Endothelial cell of umbilical vein (primary cell): Measurements from ENCODE around the gene CYP4V2. TPM values are rescaled to one million over a fixed set of nuclear protein-coding genes. Genes with fewer than 3 reads are reported as not detected.

Experiments
- Bru-seq: library from RNA; stranded (reverse); fragments of 400-500 nt; gene quantifications from one replicate; lab custom pipeline; 2021; lab: Mats Ljungman, UMichigan
- BruChase-seq, 2 experiments: library from RNA; stranded (reverse); fragments of 400-500 nt; gene quantifications; one replicate each; lab custom pipeline; 2021; lab: Mats Ljungman, UMichigan
- BruUV-seq: library from RNA; stranded (reverse); fragments of 400-500 nt; replicated peaks from 2 replicates; lab custom pipeline; 2021; lab: Mats Ljungman, UMichigan
- CTCF ChIA-PET: fragments of 300-600, 350-600 bp; sonication (Branson Sonifier 250); formaldehyde crosslinking; loops from one replicate; lab custom pipeline; 2021; ENCODE audit warnings: antibody characterized with exemption, inconsistent platforms; lab: Charles Lee
- POLR2A ChIA-PET: fragments of 300-600, 350-600 bp; sonication (Branson Sonifier 250); formaldehyde crosslinking; loops from one replicate; lab custom pipeline; 2021; ENCODE audit warnings: antibody characterized with exemption, inconsistent platforms; lab: Charles Lee
- DNase-seq: peaks from one replicate; pipeline ENCODE4 v3.0.0-alpha.2; 2011; ENCODE audit warnings: low read depth, low spot score
- FAIRE-seq: peaks from 2 replicates; lab custom pipeline; 2011; peaks lifted over from hg19 to GRCh38; lab: Jason Lieb, UNC
- H2AFZ ChIP-seq: 2 replicates; pipeline ENCODE4 v1.6.0; 2012; ENCODE audit warnings: low read depth, low read length, control low read depth, inconsistent platforms
- H3K27ac ChIP-seq: 2 replicates; pipeline ENCODE4 v1.5.1; 2011; ENCODE audit warnings: low read depth, mild to moderate bottlenecking, control low read depth, low read length, moderate library complexity; ENCODE audit not compliant: insufficient read depth
- H3K27me3 ChIP-seq, 2 experiments: 2 replicates each; pipeline versions ENCODE4 v1.6.0 to v1.6.1; 2011; ENCODE audit warnings: low read length in 2 of 2, mixed read lengths in 1 of 2; ENCODE audit not compliant: control insufficient read depth in 2 of 2, insufficient read depth in 2 of 2
- H3K36me3 ChIP-seq, 2 experiments: 2 replicates in 1 of 2; 3 replicates in 1 of 2; pipeline ENCODE4 v1.5.1; 2011; ENCODE audit warnings: low read length in 2 of 2, mild to moderate bottlenecking in 1 of 2, moderate library complexity in 1 of 2; ENCODE audit not compliant: control insufficient read depth in 2 of 2, insufficient read depth in 2 of 2; ENCODE audit errors: extremely low read depth in 1 of 2
- H3K4me1 ChIP-seq: 3 replicates; pipeline ENCODE4 v1.5.1; 2011; ENCODE audit warnings: mild to moderate bottlenecking, low read length; ENCODE audit not compliant: control insufficient read depth, insufficient read depth; ENCODE audit errors: extremely low read depth
- H3K4me2 ChIP-seq: 2 replicates; pipeline ENCODE4 v1.6.1; 2011; ENCODE audit warnings: low read length, control low read depth, mixed read lengths; ENCODE audit not compliant: insufficient read depth
- H3K4me3 ChIP-seq, 3 experiments: fragments of 200-600 bp in 1 of 3; sonication (generic), shearing (Covaris generic) in 1 of 3; replicated peaks in 1 of 3; 2 replicates each; pipeline ENCODE4 v1.5.1; 2011 to 2016; ENCODE audit warnings: control low read depth in 3 of 3, low read length in 3 of 3, mild to moderate bottlenecking in 2 of 3, inconsistent platforms in 1 of 3, low read depth in 1 of 3, moderate library complexity in 1 of 3; ENCODE audit not compliant: insufficient read depth in 1 of 3
- H3K79me2 ChIP-seq: 2 replicates; pipeline ENCODE4 v1.6.0; 2012; ENCODE audit warnings: low read length, inconsistent platforms; ENCODE audit not compliant: control insufficient read depth, insufficient read depth
- H3K9ac ChIP-seq: replicated peaks from 2 replicates; pipeline ENCODE3; 2011; ENCODE audit warnings: low read length, control low read depth; ENCODE audit not compliant: insufficient read depth; ENCODE audit errors: extremely low read depth
- H3K9me1 ChIP-seq: replicated peaks from 3 replicates; pipeline ENCODE4 v1.6.0; 2011; ENCODE audit warnings: mild to moderate bottlenecking, low read length; ENCODE audit not compliant: control insufficient read depth, insufficient read depth; ENCODE audit errors: extremely low read depth
- H3K9me3 ChIP-seq: replicated peaks from 2 replicates; pipeline ENCODE4 v1.5.1; 2012; ENCODE audit warnings: low read length, inconsistent platforms; ENCODE audit not compliant: control insufficient read depth, insufficient read depth
- H4K20me1 ChIP-seq: replicated peaks from 2 replicates; pipeline ENCODE3; 2011; ENCODE audit warnings: mild to moderate bottlenecking, low read length; ENCODE audit not compliant: control insufficient read depth, insufficient read depth; ENCODE audit errors: extremely low read depth
- CTCF ChIP-seq, 2 donors: IDR thresholded peaks; 1 replicate in 1 of 2; 2 replicates in 1 of 2; pipeline ENCODE4 v1.5.1; 2011; ENCODE audit warnings: low read length in 2 of 2, mild to moderate bottlenecking in 2 of 2, moderate library complexity in 2 of 2, control low read depth in 1 of 2, inconsistent platforms in 1 of 2, low read depth in 1 of 2; ENCODE audit not compliant: insufficient read depth in 1 of 2; ENCODE audit errors: extremely low read depth in 1 of 2
- EZH2 ChIP-seq: IDR thresholded peaks from 2 replicates; pipeline ENCODE4 v1.6.1; 2012; ENCODE audit warnings: borderline replicate concordance, low read depth, mild to moderate bottlenecking, moderate library complexity, low read length, inconsistent platforms; ENCODE audit not compliant: severe bottlenecking
- FOS ChIP-seq: IDR thresholded peaks from 2 replicates; pipeline ENCODE4 v1.6.1; 2011; ENCODE audit warnings: mild to moderate bottlenecking, low read length, moderate library complexity, borderline replicate concordance; ENCODE audit not compliant: insufficient read depth
- GATA2 ChIP-seq: IDR thresholded peaks from 2 replicates; pipeline ENCODE4 v1.7.0; 2011; ENCODE audit warnings: low read depth, mild to moderate bottlenecking, moderate library complexity, mixed read lengths, low read length; ENCODE audit not compliant: insufficient read length, insufficient read depth
- JUN ChIP-seq: IDR thresholded peaks from 2 replicates; pipeline ENCODE4 v1.6.1; 2011; ENCODE audit warnings: borderline replicate concordance, low read depth; ENCODE audit not compliant: insufficient read length, insufficient read depth
- MYC ChIP-seq: IDR thresholded peaks from one replicate; pipeline ENCODE4 v1.6.1; 2011; ENCODE audit warnings: mild to moderate bottlenecking, low read depth, low read length
- POLR2A ChIP-seq: IDR thresholded peaks from 2 replicates; pipeline ENCODE4 v1.6.1; 2012; ENCODE audit warnings: low read depth, mild to moderate bottlenecking, control low read depth, low read length
- POLR2AphosphoS5 ChIP-seq: IDR thresholded peaks from 2 replicates; pipeline ENCODE4 v1.6.1; 2012; ENCODE audit warnings: low read depth, mild to moderate bottlenecking, control low read depth, low read length, moderate library complexity; ENCODE audit not compliant: insufficient read depth
- dilution Hi-C: fragments of 300-500 bp; cut with MboI; formaldehyde crosslinking; loops from one replicate; pipeline ENCODE4 v1.15.0; 2019; ENCODE audit warnings: low sequenced_read_pairs; ENCODE audit not compliant: extremely low pct_ligation_motif_present
- intact Hi-C: fragments of 100-400 bp; cut with micrococcal nuclease; formaldehyde crosslinking; loops from one replicate; pipeline ENCODE4 v1.10.0; 2022
- long read RNA-seq: library from polyadenylated mRNA; stranded (forward); transcript quantifications from one replicate; pipeline ENCODE4 v2.0.0, GENCODE V29; 2021
- polyA minus RNA-seq, 3 experiments: library from RNA; depleted of rRNA, polyadenylated mRNA; stranded (reverse); fragments of >200 nt; gene quantifications; 1 replicate in 1 of 3; 2 replicates in 2 of 3; pipeline ENCODE4 v1.2.3, GENCODE V29; 2011
- polyA plus RNA-seq, 4 experiments: library from polyadenylated mRNA; depleted of rRNA in 3 of 4; stranded (reverse) in 3 of 4; unstranded in 1 of 4; fragments of >200 nt; gene quantifications; 2 replicates each; pipeline versions ENCODE4 v1.2.1 to v1.2.3, GENCODE V29; 2011 to 2012; ENCODE audit warnings: missing spikeins in 1 of 4
- total RNA-seq: library from RNA; stranded (reverse); gene quantifications from 2 replicates; pipeline ENCODE4 v1.2.3, GENCODE V29; 2021
- TF ChIP-seq, protein P1 (sequence below): IDR thresholded peaks from 2 replicates; pipeline ENCODE4 v1.6.1; 2011; ENCODE audit not compliant: insufficient read depth, insufficient read length

Gene CYP4V2
- 1.7 and 3.1 TPM in 2 replicates for total RNA-seq
- polyA plus RNA-seq, result 0.25 and 0.28 TPM in 2 replicates
- polyA plus RNA-seq (2011; cell fraction: cytosol; rRNA removed), result 0.37 and 0.52 TPM in 2 replicates
- polyA plus RNA-seq (2011; cell fraction: nucleus; rRNA removed), result 0.20 and 0.50 TPM in 2 replicates
- 0.23 TPM in 1 of 2 replicates, not detected in the other for polyA plus RNA-seq (2012)
- 0.51 and 0.66 TPM in 2 replicates for polyA minus RNA-seq
- 1.4 TPM for polyA minus RNA-seq (2011; cell fraction: cytosol; rRNA and poly(A)+ RNA removed)
- 0.19 and 0.34 TPM in 2 replicates for polyA minus RNA-seq (2011; cell fraction: nucleus; rRNA and poly(A)+ RNA removed)
- Bru-seq, nascent RNA, result percentile 42 among the genes with signal in this experiment
- BruChase-seq, experiment 1, labeled RNA remaining after a 6-hour chase, result percentile 55 among the genes with signal in this experiment
- BruChase-seq, experiment 2, labeled RNA remaining after a 2-hour chase, result percentile 44 among the genes with signal in this experiment
- long read RNA-seq, partial matches to known transcripts, result 1 of 6 reads
- long read RNA-seq, other reads (novel, unspliced or antisense), result 4 of 6 reads

DNA sequence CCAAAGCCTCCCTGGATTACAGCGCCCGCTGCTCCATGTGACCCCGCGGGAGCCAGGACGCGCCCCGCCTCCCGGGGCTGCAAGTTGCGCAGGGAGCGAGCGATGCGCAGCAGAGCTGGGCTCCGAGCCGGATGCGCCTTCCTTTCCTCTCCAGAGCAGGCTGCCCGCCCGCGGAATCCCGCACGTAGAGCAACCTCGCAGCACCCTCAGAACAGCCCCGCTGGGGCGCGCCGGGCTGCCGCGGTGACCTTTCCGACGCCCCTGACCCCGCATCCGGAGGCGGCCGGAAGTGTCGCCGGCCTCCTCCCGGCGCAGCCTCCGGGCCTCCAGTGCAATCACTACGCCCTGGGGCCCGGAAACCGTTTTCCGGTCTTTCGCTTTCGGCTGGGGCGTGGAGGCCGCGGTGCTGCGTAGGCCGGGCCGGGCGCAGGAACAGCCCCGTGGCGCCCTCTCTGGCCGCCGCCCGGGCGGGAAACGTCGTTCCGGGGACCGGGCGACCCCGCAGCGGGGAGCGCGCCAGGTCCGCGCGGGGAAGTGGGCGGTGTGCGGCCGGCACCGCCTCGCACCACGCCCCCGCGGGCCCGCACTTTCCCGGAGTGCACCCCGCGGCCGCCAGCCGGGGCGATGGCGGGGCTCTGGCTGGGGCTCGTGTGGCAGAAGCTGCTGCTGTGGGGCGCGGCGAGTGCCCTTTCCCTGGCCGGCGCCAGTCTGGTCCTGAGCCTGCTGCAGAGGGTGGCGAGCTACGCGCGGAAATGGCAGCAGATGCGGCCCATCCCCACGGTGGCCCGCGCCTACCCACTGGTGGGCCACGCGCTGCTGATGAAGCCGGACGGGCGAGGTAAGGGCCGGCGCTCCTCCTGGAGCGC lies at the start of gene CYP4V2:
Gene CYP4V2 (plus strand): TSS at position 368 of the 866 bp plus-strand sequence. CDS start 257 bp downstream, at position 625.
- FAIRE-seq (peak; percentile 67), DNase-seq (peak; percentile 28)
- no TSS peak for BruUV-seq
- TF ChIP-seq, protein P1, sequence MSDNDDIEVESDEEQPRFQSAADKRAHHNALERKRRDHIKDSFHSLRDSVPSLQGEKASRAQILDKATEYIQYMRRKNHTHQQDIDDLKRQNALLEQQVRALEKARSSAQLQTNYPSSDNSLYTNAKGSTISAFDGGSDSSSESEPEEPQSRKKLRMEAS, result no peak
- TF ChIP-seq JUN (no peak), GATA2 (no peak), EZH2 (no peak), CTCF (IDR thresholded peaks at IDR 0.05; ENCODE audit: extremely low read depth in 1 of 2, insufficient read depth in 1 of 2, low read depth in 1 of 2, low read length in 2 of 2) (peak; percentile 24 to 31), POLR2A (no peak), POLR2AphosphoS5 (peak; percentile 49), MYC (no peak), FOS (no peak)
- no peaks in the 10 kb centered on the region for H3K36me3 ChIP-seq
- peak within 1 kb of the TSS; percentile 56 to 74 (median 68) for H3K4me3 ChIP-seq
- intact Hi-C loops, result loop anchor here (1.0 to 10.0 kb wide), 4 partner anchors 12 to 1367 kb away; partner anchors contain the start of genes ACSL1 and TLR3
- H2AFZ ChIP-seq, result peak within 1 kb of the TSS; percentile 88
- peak within 1 kb of the TSS; percentile 49 for H3K9ac ChIP-seq
- H3K4me1 ChIP-seq, result peaks cover 8% of the 10 kb centered on the region
- dilution Hi-C loops, result no loop called here
- ChIA-PET POLR2A (no interaction called here), CTCF (interaction anchor here (0.7 to 1.8 kb wide), 3 partner anchors 10 to 54 kb away, joined by 3 to 9 read pairs (median 6); no protein-coding TSS in a partner anchor)
- H3K27ac ChIP-seq, result no peak within 1 kb of the TSS
- no peaks in the 10 kb centered on the region for H4K20me1 ChIP-seq
- no peaks in the 10 kb centered on the region for H3K9me1 ChIP-seq
- peak within 1 kb of the TSS; percentile 60 for H3K4me2 ChIP-seq
- no peaks in the 10 kb centered on the region for H3K79me2 ChIP-seq
- H3K27me3 ChIP-seq, result peaks cover 4 to 6% of the 10 kb centered on the region in 2 experiments
- H3K9me3 ChIP-seq, result no peaks in the 10 kb centered on the region
